ENCODE data around the gene RPL26.
"Not testable (repeated sequence)": the region's sequence is repeated elsewhere in the genome, so short reads cannot be mapped to it uniquely, and the experiment has no call there.

The RPL26 gene

DNA sequence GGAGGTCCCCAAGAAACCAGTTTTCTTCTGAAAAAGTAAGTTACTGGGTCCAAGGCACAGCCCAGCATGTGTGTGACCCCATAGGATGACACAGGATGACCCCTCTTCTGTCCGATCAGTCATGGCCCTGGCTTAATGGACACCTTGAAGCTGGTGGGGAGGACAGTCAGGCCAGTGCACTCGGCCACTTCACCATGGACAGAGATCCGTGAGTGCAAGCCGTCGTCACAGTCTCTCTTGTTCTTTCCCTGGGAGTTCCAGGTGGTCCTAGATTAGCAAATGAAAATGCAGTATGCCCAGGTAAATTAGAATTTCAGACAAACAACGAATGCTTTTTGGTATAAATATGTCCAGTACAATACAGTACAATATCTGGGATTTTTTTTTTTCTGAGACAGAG, 16.0 kb upstream of the RPL26 start:
- TF ChIP-seq, protein P1, sequence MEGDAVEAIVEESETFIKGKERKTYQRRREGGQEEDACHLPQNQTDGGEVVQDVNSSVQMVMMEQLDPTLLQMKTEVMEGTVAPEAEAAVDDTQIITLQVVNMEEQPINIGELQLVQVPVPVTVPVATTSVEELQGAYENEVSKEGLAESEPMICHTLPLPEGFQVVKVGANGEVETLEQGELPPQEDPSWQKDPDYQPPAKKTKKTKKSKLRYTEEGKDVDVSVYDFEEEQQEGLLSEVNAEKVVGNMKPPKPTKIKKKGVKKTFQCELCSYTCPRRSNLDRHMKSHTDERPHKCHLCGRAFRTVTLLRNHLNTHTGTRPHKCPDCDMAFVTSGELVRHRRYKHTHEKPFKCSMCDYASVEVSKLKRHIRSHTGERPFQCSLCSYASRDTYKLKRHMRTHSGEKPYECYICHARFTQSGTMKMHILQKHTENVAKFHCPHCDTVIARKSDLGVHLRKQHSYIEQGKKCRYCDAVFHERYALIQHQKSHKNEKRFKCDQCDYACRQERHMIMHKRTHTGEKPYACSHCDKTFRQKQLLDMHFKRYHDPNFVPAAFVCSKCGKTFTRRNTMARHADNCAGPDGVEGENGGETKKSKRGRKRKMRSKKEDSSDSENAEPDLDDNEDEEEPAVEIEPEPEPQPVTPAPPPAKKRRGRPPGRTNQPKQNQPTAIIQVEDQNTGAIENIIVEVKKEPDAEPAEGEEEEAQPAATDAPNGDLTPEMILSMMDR (conservative IDR thresholded peaks at IDR 0.05; ENCODE audit: low read depth, low read length) = no peak
- H3K4me3 ChIP-seq (ENCODE audit: low read length) = no peak overlapping the region
- DNase-seq (ENCODE audit: low read depth) = no peak

DNA sequence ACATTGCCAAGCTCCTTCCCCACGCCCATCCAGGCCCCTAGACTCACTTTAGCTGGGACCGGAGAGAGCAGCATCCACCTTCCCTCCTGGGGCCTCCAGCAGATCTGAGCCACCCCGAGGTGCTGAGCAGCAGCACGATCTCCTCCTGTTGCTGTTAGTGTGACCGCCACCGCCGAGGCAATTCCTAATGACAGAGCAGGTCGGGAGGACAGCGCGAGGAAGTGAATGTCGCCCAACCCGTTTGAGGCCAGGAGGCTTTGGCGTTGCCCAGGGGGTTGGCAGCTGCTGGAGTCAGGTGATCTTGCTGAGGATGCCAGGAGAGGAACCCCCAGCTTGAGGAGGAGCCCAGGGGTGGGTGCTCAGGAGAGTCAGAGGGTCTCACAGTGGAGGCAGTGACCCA, 14.6 kb upstream of the RPL26 start, which contains the start of gene RNF222:
Gene RNF222 (minus strand): TSS at position 192 of the 400 bp plus-strand sequence. CDS start 4,366 bp downstream, outside the sequence.
- DNase-seq (ENCODE audit: low read depth) = no peak
- TF ChIP-seq, protein P1 (conservative IDR thresholded peaks at IDR 0.05; ENCODE audit: low read depth, low read length) = no peak
- no peak within 1 kb of the TSS for H3K4me3 ChIP-seq (ENCODE audit: low read length)

DNA sequence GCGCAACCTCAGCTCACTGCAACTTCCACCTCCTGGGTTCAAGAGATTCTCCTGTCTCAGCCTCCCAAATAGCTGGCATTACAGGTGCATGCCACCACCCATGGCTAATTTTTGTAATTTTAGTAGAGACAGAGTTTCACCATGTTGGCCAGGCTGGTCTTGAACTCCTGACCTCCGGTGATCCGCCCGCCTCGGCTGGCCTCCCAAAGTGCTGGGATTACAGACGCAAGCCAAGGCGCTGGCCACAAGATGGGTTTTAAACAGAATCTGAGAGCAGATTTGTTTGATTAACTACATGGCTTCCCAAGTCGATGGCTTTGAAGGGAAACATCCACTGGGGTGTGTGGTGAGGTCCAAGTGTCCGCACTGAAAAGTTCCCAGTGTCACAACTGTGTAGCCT, 11.5 kb upstream of the RPL26 start:
- DNase-seq (ENCODE audit: low read depth); H3K4me3 ChIP-seq (ENCODE audit: low read length): not testable (repeated sequence)

DNA sequence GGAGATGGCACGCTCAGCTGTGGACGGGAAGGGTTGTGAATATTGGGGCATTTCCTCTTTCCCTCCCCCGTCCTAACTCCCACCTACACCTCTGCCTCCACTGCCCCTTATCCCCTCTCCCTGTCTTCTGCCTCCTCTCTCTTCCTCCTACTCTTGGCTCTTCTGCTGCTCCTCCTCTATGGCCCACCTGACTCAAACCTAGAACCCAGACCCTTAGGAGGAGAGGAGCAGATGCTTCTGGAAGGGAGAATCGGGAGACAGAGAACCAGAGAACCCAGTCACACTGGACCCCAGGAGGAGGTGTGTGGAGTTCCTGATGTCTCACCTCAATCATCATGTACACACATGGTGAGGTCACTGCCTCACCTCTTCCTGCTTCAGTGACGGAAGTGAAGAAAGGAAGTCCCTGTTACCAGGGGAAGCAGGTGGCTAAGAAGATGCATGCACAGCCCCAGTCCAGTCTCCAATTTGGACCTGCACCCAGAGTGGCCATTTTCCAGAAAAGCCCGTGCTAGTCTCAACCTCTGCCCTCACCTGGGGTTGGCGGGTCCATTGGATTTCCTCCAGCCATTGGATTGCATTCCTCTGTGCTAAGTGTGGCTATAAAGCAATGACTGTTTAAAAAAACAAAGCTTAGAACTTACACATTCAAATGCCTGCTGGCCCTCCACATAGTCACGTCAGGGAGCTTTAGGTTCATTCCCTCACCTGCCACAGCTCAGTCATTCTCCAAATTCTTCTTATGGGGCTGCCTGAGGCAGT, 10.7 kb upstream of the RPL26 start:
- TF ChIP-seq, protein P1 (conservative IDR thresholded peaks at IDR 0.05; ENCODE audit: low read depth, low read length) = no peak
- H3K4me3 ChIP-seq (ENCODE audit: low read length) = no peak overlapping the region
- DNase-seq (ENCODE audit: low read depth) = no peak

DNA sequence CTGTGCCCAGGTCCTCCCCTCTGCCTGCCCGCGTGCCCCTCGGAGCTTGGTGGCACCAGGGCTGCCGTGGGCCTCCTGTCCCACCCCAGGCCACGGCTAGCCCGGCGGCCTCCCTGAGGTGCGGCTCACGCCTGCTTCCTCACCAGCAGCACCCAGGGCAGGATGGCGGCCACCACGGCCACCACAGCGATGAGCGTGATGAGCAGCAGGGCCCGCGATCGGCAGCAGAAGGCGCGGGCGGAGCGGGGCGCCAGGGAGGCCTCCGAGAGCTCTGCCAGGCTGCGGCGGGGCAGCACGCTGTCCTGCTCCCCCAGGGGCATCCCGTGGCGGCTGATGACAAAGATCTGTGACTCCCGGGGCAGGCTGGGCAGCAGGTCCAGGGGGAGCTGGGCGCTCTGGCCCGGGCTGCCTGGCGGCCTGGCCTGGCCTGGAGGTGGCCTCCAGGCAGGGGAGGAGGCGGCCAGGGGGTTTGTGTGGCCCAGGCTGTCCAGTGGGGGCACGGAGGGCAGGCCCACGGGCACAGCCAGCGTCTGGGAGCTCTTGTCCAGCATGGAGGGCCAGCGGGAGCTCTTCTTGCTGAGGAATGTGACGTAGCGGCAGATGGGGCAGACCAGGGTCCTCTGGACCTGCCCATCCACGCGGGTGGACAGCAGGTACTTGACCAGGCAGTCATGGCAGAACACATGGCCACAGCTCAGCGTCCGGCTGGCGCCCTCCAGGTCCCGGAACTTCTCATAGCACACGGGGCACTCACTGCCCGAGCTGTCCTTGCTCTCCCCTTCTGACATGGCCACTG, 9.9 kb upstream of the RPL26 start:
- TF ChIP-seq, protein P1 (conservative IDR thresholded peaks at IDR 0.05; ENCODE audit: low read depth, low read length) = no peak
- no peak overlapping the region for H3K4me3 ChIP-seq (ENCODE audit: low read length)
- DNase-seq (ENCODE audit: low read depth) = no peak

DNA sequence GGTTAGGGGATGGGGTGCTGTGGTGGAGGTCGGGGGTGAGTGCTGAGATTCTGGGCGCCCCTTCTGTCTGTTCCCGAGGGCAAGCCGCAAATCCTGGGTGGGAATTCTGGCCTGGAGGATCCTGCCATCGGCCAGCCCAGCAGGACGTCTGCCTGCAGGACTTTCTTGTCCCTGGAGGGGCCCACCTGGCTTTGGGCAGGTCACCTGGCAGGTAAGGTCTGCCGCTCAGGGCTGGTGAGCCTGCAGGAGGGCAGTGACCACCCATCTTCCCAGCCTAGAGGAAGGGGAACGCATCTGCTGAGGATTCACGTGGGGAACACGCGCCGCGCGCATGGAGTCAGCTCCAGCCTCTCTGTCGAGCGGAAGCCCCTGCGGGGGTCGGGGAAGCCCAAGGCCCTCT, 9.3 kb upstream of the RPL26 start:
- TF ChIP-seq, protein P1 (conservative IDR thresholded peaks at IDR 0.05; ENCODE audit: low read depth, low read length) = no peak
- DNase-seq (ENCODE audit: low read depth) = no peak
- H3K4me3 ChIP-seq (ENCODE audit: low read length) = no peak overlapping the region

DNA sequence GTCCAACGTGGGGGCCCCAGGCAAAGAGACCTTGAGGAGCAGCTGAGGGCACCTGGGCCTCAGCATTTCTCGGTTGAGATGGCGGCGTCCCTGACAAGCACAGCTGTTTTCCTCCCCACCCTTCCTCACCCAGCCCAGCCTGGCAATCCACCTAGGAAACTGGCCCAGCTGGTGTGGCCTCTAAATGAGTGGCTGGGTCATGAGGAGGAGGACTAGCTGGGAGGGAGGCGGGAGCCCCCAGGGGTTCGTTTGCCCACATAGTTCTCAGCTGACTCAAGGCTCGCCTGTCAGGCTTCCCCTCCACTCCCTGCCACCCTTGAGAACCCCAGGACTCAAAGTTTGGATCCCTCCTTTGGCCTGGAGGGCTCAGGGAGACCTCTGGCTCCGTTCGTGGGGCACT, 8.7 kb upstream of the RPL26 start:
- no peak overlapping the region for H3K4me3 ChIP-seq (ENCODE audit: low read length)
- TF ChIP-seq, protein P1 (conservative IDR thresholded peaks at IDR 0.05; ENCODE audit: low read depth, low read length) = no peak

More for the DNA sequence above, 8.7 kb upstream of the RPL26 start:
- no peak for DNase-seq (ENCODE audit: low read depth)

Data from retinal pigment epithelial cell (primary cell).